ENCODE data around the gene PPFIA4.

The PPFIA4 gene

GRCh38 chr1:203060115-203060514 is 33.8 kb downstream of the PPFIA4 start:
- no peak for DNase-seq

DNA sequence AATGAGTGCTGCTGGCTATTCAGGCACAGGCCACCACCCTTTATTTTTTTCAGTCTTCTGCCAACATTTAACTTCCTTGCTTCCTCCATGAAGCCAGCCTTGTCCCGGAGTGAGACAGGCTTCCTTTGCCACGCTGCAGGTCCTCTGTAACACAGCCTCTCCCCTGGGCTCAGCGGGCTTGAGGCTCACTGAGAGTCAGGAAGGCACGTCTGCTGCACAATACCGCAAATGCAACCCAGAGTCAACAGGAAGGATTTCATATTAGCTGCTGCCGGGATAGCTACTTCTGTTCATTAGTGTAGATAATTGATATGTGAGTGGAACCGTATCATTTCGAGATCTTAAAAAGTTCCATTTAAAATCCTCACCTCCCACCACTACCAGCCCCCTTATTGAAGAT is 37.0 kb downstream of the PPFIA4 start:
- DNase-seq = no peak

DNA sequence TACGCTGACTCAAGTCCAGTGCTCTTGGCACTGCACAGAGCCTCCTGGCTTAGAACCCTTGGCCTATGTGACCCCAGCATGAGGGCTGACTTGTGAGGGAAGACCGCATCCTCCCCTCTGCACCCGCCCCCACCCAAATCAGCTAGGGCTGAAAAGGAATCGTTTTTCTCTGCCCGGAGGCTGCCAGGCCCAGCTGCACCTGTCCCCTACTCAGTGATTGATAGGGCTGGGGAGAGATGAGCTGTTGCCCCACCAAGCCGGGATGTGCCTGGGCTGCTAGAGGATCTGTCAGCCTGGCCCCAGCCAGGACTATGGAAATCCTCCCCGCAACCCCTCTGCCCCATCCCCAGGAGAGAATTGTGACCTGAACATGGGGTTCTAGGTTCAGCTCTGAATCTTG is 38.9 kb downstream of the PPFIA4 start:
- DNase-seq = no peak

- DNase-seq = no peak
Observed at GRCh38 chr1:203065986-203066385, 39.7 kb downstream of the PPFIA4 start.

DNA sequence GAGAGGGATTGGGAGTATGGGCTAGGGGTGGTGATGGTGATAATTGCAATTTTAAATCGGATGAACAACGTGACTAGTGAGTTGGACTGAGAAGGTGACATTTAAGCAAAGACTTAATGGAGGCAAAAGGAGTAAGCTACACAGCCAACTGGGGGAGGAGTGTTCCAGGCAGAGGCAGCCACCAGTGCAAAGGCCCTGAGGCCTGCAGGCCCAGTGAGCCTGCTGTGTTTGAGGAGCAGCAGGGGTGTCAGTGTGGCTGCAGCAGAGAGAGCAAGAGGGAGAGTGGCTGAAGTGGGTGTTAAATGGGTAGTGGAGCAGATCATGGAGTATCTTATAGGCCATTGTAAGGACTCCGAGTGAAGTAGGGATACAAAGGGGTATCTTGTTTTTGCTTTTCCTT is 40.7 kb downstream of the PPFIA4 start:
- no peak for DNase-seq

- no peak for DNase-seq
Observed at GRCh38 chr1:203069030-203069747, 42.9 kb downstream of the PPFIA4 start.

GRCh38 chr1:203072002-203072602 is 45.8 kb downstream of the PPFIA4 start:
- no peak for DNase-seq

DNA sequence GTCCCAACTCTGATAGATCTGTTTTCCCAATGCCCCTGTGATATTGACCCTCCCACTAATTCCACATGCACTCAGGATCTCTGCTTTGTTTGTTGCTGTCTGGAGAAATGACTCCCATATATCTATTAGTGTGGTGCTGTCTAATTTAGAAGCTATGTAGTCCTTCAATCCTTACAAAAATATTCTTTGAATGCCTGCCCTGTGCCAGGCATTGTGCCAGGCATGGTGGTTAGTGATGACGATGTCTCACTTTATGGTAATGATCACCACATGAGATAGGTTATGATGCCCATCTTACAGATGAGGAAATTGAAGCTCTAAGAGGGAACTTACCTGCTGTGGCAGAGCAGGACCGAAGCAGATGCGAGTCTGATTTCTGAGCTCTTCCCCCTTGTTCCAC is 46.6 kb downstream of the PPFIA4 start:
- DNase-seq = no peak

- DNase-seq = no peak
Observed at GRCh38 chr1:203073469-203073868, 47.2 kb downstream of the PPFIA4 start.

GRCh38 chr1:203074610-203075009 is 48.3 kb downstream of the PPFIA4 start:
- no peak for DNase-seq

DNA sequence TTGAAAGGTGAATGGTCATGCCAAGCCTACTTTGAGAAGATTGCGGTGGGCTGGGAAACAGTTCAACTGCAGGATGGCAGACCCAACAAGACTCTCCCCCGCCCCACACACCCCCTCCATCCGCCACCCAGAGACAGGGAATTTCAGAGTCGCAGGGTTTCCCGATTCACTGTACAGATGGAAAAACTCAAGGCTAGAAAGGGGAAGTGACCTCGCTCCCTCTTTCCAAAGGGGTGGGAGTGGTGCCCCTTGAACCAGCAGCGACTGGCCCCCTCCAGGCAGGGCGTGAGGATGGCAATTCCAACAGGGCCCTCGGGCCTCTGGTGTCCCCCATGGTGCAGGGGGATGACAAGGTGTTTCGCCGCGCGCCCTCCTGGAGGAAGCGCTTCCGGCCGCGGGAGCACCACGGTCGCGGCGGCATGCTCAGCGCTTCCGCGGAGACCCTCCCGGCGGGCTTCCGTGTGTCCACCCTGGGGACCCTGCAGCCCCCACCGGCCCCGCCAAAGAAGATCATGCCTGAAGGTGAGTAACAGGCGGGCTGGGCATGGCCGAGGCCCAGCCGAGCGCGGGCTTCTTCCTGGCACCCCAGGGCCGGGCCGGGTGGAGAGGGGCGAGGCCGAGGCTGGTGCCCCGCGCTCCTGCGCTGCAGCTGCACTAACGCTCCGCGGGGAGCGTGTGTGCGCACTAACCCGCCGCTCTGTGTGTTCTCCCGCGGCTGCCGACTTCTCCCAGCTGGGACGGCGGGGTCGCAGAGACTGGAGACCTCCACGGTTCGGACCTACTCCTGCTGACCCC is 49.1 kb downstream of the PPFIA4 start:
- no peak for DNase-seq

DNA sequence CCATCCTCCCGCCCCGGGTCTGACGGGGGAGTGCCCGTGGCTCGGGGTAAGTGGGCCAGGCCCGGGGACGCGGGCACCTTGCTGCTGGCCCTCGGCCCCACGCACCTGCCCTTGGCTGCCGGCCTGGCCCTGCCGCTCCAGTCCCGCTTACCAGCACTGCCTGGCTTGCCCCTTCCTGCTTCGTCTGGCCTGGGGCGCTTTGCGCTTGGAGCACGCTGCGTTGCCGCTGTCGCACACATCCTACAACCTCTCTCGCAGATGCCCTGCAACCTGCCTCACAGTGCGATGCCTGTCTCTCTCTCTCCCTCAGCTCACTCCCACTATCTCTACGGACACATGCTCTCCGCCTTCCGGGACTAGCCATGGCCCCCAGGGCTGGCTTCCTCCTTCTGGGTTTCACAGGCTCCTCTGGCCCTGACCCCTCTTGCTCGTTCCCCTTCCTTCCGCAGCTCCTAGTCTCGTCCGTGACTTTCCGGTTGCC is 49.8 kb downstream of the PPFIA4 start:
- DNase-seq = no peak

GRCh38 chr1:203077367-203077766 is 51.1 kb downstream of the PPFIA4 start:
- no peak for DNase-seq

- DNase-seq = no peak
Observed at GRCh38 chr1:203077956-203078355, 51.7 kb downstream of the PPFIA4 start.

DNA sequence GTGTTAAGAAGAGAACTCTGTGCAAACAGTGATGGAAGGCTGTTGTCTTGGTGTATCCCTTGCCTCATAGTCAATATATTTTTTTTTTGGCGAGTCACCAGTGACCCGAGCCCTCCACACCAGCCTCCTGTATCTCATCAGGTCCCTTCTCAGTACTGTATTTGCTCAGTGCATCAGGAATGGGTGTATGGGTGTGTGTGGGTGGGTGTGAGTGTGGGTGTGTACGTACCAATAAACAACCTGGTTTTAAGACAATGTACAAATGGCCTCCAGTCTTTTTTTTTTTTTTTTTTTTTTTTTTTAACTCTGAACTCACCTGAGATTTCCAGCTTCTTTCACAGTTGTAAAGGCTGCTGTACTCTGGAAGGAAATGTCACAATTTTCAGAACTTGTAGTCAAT is 52.2 kb downstream of the PPFIA4 start:
- DNase-seq = no peak

GRCh38 chr1:203080456-203080855 is 54.2 kb downstream of the PPFIA4 start:
- no peak for DNase-seq

GRCh38 chr1:203081465-203082230 is 55.4 kb downstream of the PPFIA4 start:
- DNase-seq = no peak

- DNase-seq = no peak
Observed at GRCh38 chr1:203082231-203082505, 55.9 kb downstream of the PPFIA4 start.

GRCh38 chr1:203082571-203083462 is 56.5 kb downstream of the PPFIA4 start:
- DNase-seq = no peak

DNA sequence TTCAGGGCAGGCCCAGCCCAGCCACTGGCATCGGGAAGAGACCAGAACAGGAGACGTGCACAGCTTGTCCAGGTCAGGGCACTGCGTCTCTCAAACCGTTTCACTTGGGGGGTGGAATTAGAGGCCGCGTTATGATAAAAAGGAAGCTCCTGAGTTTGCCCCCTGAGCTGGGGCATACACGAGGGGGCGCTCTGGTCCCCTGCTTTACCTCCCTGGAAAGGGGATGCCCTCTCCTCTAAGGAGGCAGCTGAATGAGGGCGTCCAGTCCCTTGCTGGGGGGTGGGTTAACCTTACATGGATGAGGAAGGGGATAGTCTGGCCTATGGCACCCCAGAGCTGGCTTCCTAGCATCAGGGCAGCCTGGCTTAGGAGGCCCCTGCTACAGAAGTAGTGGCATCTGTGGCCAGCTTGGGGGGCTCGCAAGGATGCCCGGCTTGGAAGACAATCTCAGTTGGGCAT is 57.2 kb downstream of the PPFIA4 start:
- no peak for DNase-seq

DNA sequence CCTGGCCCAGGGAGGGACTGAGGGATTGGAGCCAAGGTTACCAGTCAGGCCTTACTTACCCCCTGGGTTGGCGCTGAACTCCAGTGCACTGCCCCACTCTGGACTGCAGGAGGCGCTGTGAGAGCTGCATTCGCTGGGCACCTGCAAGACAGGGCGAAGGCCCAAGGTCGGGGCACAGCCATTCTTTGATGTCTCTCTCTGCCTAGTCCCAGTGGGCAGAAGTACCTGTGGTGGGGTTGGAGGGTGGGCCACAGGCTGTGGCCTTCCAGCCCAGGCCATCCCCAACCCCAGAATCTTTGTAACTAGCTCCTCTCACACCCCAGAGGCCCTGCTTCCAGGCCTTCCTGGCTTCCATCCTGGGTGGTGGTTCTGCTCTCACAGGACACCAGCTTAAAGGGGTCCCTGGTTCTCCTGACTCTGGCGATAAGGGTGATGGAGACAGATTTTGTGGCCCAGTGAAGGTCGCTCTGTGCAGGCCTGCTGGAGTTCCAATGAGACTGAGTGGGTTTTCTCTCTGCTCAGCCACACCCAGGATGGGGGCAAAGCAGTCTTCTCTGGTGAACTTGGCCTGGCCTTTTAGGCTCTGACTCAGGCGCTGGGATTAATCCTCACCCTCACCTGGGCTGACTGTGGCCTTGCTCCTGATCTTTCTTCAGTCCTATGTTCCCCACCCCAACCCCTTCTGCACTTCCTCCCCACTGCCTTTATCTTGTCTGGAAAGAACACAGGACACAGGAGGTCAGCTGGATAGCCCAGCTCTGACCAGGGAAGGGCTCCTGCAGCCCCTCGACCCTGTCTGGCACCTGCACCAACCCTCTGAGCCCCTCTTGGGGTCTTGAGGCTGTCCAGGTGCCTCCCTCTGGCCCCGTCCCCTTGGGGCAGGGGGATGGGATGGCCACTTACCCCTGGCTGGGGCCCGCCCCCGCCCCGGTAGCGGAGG is 58.6 kb downstream of the PPFIA4 start:
- DNase-seq = no peak

Measured in NCI-H524 (cell line).